ENCODE measurements around the gene ASPDH. TPM values are rescaled to one million over a fixed set of nuclear protein-coding genes. Genes with fewer than 3 reads are reported as not detected.
A peak's percentile ranks its signal among the peaks of the same experiment; 100 is the strongest.

ASPDH gene
- not detected in 2 replicates for total RNA-seq (2014; rRNA removed; shearing (Covaris generic))

DNA sequence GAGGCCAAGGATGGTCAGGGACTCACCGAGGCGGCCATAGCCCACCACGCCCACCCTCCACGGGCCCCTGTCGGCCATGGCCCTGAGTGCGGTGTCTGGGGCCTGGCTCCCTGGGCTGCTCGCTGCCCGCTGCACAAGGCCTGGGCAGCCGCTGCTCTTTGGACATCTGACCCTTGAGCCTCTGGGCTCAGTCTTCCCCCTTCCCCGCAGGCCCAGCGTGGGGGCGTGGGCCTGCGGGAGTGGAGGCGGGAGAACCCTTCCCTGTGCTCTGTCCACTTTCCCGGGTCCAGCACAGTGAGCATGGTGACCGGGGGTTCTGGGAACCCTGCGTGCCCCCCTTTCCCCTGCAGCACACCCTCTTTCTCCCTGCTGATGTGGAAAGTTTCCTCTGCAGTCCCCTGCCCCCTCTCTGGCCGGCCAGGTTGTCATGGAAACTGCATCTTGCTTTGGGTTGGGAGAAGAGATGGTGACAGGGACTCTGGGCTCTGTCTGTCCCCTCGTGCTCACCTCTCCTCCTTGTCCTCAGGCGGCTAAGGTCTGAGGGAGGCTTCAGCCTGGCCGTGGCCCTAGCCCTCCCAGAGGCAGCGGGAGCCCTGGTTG is at the start of gene ASPDH:
Gene ASPDH, minus strand, starts transcription at position 168 of the 600 bp plus-strand sequence. Its CDS starts 90 bp downstream, at position 78.
- no peak for DNase-seq (ENCODE audit: low spot score)

DNA sequence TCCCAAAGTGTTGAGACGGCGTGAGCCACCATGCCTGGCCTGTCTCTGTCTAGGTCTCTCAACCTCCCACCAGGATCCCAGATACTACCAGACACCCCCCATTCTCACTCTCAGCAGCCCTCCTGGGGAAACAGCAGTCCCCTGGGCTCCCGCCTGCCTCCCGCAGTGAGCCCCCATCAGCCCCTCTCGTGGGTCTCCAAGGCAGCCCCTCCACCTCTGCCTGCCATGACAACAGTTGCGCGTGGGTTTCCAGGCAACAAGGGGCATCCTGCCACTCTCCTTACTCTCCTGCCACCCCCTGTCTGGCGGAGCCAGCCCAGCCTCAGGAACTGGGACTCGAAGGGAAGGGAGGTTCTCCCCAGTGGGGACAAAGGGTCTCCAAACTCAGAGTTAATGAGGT is 49.3 kb upstream of the ASPDH start:
- DNase-seq (ENCODE audit: low spot score), result no peak

DNA sequence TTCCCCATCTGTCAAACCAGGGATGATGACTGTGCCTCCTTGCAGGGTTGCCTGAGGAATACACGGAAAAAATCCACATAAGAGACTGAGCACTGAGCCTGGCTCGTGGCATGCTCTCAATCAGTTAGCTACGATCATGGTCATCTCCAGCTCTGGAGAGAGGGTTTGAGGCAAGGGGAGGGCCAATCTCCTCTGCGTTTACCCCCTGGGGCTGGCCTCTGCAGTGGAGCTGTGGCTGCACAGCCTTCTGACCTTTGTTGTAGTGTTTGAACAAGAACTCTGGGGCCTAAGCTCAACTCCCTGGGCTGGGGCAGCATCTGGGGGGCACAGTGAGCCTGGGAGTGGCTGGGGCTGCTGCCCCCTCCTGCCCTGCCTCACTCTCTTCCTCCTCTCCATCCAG is 48.6 kb upstream of the ASPDH start:
- no peak for DNase-seq (ENCODE audit: low spot score)

DNA sequence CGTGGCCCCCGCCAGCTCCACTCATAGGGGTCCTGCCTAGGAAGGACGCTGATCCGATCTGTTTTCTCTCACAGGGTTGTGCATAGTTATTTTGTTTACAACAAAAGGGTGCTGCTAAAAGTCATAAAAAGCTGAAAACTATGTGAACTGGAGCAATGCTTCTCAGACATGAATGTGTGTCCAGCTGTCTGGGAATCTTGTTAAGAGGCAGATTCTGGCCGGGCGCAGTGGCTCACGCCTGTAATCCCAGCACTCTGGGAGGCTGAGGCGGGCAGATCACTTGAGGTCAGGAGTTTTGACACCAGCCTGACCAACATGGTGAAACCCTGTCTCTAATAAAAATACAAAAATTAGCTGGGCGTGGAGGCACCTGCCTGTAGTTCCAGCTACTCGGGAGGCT is 45.9 kb upstream of the ASPDH start:
- DNase-seq (ENCODE audit: low spot score), result no peak

DNA sequence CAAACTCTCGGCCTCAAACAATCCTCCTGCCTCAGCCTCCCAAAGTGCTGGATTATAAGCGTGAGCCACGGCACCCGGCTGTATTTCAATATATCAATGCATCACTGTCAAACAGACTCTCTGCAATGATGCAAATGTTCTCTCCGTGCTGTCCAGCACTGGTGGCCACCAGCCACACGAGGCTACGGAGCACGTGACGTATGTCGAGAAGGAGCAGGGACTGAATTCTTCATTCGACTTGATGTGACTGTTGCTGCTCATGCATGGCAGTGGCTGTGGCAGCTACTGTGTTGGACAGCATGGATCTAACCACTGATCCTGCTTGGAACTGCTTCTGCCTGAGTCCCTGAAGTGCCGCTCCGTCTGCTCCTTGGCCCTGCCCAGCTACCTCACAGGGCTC is 44.7 kb upstream of the ASPDH start:
- no peak for DNase-seq (ENCODE audit: low spot score)

DNA sequence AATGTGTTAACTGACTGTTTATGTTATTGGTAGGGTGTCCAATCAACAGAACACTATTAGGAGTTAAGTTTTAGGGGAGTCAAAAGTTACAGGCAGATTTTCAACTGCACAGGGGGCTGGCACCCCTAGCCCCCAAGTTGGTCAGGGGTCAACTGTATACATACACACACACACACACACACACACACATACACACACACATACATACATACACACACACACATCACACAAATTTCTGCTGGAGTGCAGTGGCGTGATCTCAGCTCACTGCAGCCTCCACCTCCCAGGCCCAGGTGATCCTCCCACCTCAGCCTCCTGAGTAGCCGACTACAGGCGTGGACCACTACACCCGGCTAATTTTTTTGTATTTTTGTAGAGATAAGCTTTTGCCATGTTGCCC is 44.3 kb upstream of the ASPDH start:
- no peak for DNase-seq (ENCODE audit: low spot score)

DNA sequence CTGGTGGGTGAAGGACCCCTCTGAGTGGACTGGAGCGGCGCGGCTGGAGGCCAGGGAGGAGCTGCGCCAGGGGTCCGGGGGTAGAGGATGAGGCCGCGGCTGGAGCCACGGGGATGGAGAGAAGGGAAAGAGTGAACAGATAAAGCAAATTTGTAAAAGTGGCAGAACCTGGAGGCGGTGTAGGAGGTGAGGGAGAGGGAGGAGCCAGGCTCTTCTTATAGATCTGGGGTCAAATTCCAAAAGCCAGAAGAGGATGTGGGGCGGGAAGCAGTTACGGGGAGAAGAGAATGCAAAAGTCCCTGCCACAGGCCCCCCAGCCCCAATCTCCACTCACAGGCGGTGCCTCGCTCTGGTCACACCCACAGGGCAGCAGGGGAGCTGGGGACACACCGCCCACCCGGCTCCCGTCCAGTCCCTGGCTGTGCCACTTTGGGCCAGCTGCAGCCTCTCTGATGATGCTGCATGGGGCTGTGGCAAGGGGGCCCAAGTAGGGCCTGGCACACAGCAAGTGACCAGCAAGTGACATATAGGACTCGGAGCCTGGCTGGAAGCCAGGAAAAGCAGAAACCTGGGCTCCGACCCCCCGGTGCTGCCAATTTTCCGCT is 43.4 kb upstream of the ASPDH start:
- DNase-seq (ENCODE audit: low spot score), result no peak

DNA sequence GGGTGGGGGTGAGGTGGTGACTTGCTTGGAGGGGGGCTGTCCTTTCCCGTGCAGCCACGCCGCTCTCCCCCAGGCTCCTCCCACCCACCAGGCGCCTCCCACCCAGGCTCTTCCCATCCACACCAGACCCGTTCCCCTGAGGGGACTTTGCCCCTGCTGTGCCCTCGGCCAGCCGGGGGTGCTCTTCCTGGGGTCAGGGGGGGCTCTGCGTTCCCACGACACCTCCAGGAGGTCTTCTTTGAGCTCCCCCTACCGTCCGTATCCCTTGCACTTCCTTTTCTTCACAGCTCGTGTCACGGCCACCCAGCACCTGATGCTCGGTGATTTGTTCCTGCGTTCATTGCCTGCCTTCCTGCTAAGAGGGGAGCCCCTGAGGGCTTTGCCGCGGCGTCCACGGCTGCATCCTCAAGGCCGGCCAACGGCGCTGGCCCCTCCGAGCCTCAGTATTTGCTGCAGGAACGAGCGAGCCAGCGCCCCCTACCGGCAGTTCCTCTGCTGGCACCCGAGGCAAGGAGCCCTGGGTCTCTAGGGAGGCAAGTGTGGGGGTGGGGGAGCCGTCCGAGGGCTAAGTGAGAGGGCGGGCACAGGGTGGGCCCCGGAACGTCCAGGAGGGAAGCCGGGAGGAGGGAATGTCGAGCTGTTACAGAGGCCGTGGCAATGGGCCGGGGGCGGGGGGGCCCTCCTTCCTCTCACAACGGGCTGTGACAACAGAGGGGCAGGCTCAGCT is 42.7 kb upstream of the ASPDH start:
- peak; percentile 78 for DNase-seq (ENCODE audit: low spot score)

DNA sequence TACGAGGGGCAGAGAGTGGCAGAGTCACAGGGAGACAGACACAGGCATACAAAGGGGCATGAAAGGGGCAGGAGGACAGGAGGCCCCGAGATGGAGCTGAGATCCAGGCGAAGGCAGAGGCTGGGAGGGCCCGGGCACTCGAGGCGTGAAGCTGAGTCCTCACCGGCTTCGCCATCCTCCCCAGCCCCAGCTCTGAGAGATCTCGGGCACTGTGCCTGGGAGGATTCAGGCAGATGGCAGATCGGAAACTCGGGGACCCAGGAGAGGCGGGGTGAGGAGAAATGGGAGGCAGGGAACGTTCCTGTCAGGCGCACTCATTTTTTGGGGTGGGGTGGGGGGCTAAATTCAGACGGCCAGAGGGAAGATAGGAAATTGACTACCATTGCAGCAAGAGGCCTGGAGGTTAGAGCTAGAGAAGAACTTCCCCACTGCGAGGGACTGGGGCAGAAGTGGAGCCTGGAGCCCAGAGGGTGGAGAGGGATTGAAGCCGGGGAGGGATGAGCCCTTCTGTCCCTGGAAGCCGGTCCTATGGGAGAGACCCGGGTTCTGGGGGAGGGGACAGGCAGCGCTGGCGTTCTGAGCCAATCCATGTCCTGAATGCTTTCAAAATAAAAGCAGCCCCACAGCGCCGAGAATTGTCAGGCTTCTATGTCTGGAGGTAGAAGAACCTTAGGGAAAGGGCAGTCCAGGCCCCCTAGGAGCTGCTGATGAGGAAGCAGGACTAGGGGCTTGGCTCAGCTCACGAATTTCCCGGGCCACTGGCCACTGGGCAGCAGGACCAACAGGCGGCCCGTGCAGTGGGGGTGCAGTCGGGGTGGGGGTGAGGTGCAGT is 42.0 kb upstream of the ASPDH start:
- DNase-seq (ENCODE audit: low spot score), result no peak

DNA sequence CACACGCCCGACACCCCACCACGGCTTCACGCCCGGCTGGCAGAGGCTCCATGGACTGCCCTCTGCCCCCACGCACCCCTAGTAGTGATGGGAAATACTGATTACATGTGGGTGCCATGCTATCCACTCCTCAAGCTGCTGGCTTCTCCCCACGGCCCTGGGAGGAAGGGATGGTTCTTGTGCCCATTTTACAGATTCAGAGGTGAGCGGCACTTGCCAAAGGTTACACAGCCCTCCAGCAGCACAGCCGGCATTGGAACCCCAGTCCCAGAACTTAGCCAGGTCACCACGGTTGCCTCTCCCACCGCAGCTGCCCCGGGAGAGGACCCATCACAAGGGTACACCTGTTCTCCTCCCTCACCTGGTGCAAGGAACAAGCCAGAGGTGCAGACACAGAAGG is 41.3 kb upstream of the ASPDH start:
- no peak for DNase-seq (ENCODE audit: low spot score)

DNA sequence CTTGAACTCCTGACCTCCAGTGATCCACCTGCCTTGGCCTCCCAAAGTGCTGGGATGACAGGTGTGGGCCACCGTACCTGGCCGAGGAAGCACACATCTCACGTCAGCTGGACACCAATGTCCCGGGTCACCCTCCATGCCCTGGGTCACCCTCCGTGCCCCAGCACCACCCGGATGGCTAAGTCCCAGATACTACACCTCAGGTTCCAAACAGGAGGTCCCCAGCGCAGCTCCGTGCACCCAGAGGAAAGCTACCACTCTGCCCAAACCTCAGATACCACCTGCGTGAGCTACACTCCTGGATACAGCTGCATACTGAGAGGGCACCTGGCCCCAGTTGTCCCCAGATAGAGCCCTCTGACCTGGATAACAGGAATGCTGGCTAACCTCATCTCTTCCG is 40.5 kb upstream of the ASPDH start:
- DNase-seq (ENCODE audit: low spot score), result no peak

DNA sequence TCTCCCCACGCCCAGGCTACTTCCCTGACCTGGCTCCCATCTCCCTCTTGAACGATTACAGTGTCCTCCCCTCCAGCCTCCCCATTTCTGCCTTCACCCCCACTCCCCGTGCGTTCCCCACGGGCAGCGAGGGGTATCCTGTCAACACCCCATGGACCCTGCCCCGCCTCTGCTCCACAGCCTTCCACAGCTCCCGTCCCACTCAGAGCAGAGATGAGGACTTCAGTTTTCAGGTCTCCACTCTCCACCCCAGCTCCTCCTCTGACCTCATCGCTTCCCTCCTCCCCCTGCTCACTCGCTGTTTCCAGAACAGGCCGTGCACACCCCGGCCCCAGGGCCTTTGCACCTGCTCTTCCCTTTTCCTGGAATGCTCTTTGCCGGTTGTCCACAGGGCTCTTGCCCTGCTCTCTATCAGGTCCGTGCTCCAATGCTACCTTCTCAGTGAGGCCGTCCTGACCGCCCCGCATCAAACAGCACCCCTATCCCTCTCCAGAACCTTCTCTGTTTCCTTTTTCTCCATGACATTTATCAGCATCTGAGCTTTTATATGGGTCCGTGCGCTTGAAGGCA is 39.5 kb upstream of the ASPDH start:
- no peak for DNase-seq (ENCODE audit: low spot score)

DNA sequence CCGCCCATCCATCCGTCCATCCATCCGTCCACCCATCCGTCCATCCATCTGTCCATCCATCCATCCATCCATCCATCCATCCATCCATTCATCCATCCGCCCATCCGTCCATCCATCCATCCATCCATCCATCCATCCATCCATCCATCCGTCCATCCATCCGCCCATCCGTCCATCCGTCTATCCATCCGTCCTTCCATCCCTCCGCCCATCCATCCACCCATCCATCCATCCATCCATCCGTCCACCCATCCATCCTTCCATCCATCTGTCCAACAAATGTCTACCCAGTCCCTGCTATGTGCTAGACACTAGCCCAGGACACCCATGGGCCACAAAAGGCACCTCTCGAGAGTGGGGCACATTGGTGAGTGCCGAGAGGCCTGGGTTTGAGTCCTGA is 38.8 kb upstream of the ASPDH start:
- no peak for DNase-seq (ENCODE audit: low spot score)

DNA sequence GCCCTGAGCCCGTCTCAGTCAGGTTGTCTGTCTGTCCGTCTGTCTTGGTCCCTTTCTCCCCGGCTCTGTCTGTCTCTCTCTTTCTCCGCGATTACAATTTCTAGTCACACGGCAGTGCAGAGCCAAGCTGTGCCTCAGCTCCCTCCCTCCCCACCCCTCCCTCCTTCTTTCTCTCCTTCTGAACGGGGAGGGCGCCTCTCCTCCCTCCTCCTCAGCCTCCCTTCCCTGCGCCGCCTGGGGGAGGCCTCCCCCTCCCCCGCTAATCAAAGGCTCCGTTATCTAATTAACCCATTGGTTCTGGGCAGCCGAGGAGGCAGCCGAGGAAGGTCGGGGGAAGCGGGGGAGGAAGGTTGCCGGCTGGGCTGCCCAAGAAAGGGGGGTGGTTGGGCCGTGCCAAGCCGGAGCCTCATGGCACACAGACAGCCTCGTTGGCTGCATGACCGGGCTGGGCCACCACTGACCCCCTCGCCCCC is 38.0 kb upstream of the ASPDH start:
- DNase-seq (ENCODE audit: low spot score), result no peak

DNA sequence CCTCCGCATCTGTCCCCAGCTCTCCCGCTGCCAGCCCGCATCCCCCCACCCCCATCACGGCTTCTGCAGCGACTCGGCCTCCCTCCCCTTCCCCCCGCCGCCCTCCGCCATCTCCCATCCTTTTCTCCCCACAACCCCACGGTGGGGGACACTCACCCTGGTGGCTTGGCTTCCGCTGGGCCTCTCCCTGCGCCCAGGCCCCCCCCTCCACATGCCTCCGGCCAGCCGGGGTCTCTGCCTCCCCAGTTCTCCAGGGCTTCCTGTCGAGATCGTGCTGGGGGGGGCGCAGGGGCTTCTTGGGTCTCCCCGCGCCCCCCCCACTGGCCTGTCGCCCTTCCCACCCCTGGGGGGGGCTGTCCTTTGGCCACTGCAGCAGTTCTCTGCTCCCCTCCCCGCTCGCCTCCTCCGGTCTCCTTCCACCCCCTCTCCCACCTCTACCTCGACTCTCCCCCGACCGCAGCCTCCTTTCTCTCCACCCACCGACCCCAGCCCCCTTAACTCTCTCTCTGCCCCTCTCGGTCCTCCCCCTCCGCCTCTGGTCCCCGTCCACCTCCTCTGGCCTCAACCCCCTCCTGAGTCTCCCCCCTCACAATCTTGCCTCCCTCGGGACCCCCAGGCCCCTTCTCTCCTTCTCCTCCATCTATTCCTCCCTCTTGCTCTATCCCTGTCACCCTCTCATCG is 37.5 kb upstream of the ASPDH start:
- no peak for DNase-seq (ENCODE audit: low spot score)

DNA sequence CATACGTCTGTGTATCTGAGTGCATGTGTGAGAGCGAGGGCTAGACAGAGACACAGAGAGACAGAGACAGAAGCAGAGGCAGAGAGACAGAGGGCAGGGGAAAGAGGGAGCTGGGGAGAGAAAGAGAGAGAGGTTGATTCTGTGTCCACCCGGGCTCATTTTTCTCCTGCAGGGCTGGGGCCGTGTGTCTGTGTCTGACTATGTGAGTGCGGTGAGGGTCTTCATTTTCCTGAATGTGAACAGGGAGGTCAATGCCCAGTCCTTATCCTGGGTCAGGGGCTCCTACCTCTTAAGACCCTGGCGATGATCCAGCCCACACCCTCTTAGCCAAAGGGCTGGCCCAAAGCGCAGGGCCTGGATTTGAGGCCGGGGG is 36.9 kb upstream of the ASPDH start:
- no peak for DNase-seq (ENCODE audit: low spot score)

DNA sequence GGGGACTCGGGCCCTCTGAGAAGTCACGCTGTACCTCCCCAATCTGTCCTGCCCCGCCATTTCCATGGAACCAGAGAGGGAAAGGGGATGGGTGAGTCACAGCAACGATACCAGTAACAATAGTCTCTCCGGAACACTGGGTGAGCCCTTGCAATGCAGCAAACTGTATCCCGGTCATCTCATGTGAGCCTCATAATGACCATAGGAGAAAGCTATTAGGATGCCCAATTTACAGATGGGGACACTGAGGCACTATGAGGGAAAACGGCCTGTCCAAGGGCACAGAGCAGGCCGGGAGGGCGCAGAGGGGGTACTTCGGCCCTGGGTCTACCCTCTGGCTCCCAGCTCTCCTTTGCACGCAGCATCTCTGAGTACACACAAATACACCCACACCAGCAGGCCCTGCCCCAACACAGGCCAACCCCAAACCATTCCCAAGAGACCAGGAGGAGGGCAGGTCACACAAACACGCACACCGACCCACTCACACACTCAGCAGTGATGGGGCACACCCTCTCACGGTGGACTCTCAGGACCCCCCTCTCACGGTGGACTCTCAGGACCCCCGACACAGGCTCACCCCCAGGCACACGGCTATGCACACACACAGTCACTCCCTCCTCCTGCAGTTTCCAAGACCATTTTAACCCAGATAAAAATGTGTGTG is 36.3 kb upstream of the ASPDH start:
- no peak for DNase-seq (ENCODE audit: low spot score)

DNA sequence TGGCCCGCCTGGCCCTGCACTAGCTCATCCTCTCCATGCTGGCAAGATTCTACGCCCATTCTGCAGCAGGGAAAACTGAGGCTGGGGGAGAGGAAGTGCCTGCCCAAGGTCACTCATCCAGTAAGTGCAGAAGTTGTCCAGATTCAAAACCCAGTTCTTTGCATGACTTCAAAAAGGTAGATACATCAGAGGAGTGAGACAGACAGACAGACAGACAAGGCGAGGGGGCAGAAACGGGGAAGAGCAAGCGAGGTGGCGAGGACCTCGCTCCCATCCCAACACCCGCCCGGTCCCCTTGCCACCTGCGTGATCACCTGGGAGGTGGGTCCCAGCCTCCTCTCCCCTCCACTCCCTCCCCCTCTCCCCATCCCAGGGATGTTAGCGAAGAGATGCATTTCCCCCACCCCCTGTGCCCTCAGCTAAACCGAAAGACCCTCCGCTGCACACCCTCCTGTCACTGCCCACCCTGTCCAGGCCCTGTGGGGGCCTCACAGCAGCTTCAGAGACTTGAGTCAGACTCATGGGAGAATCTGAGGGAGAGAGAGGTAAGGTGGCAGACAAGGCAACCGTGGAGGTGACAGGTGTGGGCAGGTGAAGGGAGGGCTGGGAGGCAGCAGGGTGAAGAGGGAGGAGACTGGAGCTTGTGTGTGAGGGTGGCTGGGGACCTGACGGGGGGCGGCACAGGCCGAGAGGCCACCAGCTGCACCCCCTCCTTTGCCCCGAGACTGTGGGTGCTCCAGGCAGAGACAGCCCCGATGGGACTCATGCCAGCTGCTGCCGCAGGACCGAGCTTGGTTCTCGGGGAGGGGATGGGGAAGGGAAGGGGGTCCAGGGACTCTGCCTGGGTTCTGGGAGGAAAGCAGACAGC is 35.6 kb upstream of the ASPDH start:
- no peak for DNase-seq (ENCODE audit: low spot score)

DNA sequence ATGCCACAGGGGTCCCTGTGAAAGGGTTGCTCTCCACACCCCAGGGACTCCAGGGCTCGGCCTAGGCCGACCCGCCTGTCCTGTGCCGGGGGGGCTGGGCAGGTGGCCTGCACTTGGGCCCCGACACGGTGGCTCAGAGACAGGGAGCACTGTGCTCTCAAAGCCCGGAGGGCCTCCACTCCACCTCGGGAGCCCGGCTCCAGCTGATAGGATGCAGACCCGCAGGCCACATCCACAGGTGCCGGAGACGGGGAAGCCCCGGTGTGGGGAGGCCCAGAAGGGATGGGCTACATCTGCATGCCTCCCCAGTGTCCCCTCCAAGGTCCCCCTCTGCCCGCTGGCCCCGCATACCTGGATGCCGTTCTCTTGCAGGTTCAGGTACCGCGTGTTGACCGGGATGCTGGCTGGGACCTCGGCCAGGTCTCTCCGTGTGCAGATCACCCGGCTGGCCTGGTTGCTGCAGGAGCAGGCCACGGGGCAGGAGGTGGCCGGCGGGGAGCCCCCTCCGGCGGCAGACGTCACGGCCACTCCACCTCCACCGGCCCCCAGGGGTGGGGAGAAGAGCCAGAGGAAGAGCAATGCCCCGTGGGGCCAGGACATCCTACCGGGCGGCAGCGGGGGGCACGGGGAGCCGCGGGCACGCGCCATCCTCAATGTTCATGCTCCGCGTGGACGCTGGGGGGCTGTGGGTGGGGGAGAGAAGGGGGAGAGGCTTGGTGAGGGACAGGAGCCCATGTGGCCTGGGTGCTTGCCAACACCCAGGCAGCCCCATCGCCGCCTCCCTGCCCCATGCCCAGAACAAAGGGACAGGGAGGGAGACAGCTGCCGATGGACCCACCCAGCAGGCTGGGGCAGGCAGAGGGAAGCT is 34.7 kb upstream of the ASPDH start:
- DNase-seq (ENCODE audit: low spot score), result no peak

Data from HT-29 (cell line).